NOMO-1 (cell line): ENCODE measurements around the gene SETD2.
"Not testable (repeated sequence)": the region's sequence is repeated elsewhere in the genome, so short reads cannot be mapped to it uniquely, and the experiment has no call there.

Source experiments
- DNase-seq, 2 experiments: peaks; one replicate each; lab custom pipeline; 2025; ENCODE audit not compliant: unreplicated experiment in 2 of 2; lab: John Stamatoyannopoulos, UW

The SETD2 gene, protein sequence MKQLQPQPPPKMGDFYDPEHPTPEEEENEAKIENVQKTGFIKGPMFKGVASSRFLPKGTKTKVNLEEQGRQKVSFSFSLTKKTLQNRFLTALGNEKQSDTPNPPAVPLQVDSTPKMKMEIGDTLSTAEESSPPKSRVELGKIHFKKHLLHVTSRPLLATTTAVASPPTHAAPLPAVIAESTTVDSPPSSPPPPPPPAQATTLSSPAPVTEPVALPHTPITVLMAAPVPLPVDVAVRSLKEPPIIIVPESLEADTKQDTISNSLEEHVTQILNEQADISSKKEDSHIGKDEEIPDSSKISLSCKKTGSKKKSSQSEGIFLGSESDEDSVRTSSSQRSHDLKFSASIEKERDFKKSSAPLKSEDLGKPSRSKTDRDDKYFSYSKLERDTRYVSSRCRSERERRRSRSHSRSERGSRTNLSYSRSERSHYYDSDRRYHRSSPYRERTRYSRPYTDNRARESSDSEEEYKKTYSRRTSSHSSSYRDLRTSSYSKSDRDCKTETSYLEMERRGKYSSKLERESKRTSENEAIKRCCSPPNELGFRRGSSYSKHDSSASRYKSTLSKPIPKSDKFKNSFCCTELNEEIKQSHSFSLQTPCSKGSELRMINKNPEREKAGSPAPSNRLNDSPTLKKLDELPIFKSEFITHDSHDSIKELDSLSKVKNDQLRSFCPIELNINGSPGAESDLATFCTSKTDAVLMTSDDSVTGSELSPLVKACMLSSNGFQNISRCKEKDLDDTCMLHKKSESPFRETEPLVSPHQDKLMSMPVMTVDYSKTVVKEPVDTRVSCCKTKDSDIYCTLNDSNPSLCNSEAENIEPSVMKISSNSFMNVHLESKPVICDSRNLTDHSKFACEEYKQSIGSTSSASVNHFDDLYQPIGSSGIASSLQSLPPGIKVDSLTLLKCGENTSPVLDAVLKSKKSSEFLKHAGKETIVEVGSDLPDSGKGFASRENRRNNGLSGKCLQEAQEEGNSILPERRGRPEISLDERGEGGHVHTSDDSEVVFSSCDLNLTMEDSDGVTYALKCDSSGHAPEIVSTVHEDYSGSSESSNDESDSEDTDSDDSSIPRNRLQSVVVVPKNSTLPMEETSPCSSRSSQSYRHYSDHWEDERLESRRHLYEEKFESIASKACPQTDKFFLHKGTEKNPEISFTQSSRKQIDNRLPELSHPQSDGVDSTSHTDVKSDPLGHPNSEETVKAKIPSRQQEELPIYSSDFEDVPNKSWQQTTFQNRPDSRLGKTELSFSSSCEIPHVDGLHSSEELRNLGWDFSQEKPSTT (N-terminal part only)

DNA sequence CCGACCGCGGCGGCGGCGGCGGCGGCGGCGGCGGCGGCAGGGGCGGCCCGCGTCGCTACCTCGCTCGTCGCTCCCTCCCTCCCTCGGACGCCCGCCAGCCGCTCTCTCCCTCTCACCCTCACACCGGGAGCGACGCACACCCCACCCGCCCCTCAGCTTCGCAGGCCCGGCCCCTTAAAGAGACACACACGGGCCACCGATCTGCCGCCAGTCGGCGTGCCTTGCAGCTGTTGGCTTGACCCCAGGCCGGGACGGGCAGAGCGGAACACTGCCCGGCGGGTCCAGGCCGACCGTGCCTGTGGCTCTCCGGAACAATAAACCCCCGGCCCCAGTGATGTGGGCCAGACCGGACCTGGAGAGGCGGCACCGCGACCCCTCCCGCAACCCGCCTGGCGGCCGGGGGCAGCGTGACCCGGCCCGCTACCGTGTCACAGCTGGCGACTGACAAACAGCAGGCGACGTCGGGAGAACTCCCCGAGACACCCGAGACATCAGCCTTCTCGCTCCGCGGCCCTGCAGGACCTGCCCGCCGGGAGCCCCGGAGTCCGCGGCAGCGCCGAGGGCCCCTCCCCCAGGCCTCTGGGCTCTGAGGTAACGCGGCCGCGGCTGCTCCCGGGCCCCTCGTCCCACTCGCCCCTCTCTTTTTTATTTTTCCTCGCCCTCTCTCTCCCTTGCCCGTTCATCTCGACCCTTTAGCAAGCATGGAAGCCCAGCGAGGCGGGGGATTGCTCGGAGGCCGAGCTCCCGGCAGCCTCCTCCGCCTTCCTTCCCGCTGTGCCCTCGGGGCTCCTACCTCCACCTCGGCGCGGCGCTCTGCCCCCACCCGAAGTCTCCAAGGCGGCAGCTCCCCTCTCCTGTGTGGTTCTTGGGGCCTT, at the start of gene SETD2:
TSS of gene SETD2 (minus strand) at position 107 of the 875 bp plus-strand sequence. CDS start 189 bp downstream, outside the sequence.
- peak; percentile 82 to 91 for DNase-seq

DNA sequence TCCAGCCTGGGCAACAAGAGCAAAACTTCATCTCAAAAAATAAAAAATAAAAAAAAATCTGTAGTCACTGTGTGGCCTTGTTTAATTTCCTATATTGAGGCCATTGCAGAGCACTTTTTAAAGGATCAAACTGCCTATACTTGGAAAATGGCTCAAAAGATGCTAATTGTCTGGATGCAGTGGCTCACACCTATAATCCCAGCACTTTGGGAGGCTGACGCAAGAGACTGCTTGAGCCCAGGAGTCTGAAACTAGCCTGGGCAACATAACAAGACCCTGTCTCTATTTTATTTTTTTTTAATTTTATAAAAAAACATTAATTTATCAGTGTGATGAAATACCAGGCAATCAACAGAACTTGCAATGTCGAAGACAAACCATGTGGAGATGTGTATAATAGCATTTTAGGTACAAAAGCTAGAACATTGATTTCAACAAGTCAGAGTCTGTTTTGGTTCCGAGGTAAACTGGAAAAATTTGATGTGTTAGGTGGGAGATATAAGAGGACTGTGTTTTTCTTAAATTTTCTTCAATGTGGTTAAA, 47.0 kb upstream of the SETD2 start:
- no peak for DNase-seq

DNA sequence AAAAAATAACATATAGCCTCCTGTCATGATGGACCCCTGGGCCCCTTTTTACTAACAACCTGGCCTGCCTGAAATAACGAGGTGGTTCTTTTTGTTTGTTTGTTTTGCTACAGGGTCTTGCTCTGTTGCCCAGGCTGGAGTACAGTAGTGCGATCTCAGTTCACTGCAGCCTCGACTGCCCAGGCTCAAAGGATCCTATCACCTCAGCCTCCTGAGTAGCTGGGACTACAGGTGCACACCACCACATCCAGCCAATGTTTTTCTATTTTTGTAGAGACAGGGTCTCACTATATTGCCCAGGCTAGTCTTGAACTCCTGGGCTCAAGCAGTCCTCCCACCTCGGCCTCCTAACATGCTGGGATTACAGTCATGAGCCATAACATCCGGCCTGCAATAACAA, 42.1 kb upstream of the SETD2 start:
- DNase-seq, result not testable (repeated sequence)

DNA sequence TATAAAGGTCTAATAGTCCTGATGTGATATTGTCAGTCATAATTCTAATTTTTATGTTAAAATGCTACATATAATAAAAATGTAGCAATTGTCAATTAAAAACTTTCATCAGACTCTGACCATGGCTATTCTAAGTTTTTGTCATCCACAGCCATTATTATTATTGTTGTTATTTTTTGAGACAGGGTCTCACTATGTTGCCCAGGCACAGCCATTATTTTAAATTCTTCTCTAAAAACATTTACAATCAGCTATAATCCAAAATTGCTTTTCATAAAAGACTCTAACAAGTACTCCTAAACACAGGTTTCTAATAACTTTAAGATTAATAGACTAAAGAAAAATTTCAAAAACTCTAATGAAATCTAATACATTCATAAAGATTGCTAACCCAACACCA, 41.0 kb upstream of the SETD2 start:
- no peak for DNase-seq

GRCh38 chr3:47202542-47202941, 38.6 kb upstream of the SETD2 start:
- no peak for DNase-seq

DNA sequence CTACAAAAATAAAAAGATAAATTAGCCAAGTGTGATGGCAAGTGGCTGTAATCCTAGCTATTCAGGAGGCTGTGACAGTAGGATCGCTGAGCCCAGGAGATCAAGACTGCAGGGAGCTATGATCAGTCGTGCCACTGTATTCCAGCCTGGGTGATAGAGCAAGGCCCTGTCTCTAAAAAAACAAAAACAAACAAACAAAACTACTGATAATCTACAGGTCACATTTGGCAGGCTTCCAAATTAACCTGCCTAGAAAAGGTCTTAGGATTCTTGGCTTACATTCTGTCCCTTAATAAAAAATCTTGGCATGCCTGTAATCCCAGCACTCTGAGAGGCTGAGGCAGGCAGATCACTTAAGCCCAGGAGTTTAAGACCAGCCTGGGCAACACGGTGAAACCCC, 33.4 kb upstream of the SETD2 start:
- DNase-seq, result no peak

GRCh38 chr3:47194994-47195393, 31.1 kb upstream of the SETD2 start:
- DNase-seq, result no peak

- no peak for DNase-seq
These were observed 30.3 kb upstream of the SETD2 start for GRCh38 chr3:47193871-47194859.

- DNase-seq, result no peak
These were observed 22.4 kb upstream of the SETD2 start for GRCh38 chr3:47186285-47186684.

DNA sequence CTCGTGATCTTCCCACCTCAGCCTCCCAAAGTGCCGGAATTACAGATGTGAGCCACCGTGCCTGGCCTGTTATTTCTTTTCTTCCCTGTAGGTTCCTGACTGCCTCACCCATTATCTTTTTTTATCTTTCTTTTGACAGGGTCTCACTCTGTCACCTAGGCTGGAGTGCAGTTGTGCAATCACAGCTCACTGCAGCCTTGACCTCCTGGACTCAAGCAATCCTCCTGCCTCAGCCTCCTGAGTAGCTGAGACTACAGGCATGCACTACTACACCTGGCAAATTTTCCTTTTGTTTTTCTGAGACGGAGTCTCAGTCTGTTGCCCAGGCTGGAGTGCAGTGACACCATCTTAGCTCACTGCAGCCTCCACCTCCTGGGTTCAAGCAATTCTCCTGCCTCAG, 17.8 kb upstream of the SETD2 start:
- not testable (repeated sequence) for DNase-seq

DNA sequence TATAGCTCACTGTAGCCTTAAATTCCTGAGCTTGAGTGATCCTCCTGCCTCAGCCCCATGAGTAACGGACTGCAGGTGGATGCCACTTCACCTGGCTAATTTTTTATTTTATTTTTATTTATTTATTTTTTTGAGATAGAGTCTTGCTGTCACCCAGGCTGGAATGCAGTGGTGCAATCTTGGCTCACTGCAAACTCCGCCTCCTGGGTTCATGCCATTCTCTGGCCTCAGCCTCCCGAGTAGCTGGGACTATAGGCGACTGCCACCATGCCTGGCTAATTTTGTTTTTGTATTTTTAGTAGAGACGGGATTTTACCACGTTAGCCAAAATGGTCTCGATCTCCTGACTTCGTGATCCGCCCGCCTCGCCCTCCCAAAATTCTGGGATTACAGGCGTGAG, 16.1 kb upstream of the SETD2 start:
- DNase-seq, result not testable (repeated sequence)

DNA sequence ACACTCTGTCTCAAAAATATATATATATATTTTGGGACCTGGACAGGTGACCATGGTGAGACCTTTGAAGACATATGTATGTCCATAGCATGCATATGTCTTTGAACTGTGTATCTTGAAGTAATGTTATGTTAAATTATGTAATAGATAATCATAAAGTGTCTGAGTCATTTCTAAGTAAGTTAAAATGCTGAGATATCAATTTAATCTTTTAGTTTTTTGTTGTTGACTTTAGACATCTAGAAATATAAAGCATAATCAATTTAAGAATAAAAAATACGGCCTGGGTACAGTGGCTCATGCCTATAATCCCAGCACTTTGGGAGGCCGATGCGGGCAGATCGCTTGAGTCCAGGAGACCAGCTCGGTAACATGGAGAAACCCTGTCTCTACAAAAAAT, 12.7 kb upstream of the SETD2 start:
- DNase-seq, result no peak

DNA sequence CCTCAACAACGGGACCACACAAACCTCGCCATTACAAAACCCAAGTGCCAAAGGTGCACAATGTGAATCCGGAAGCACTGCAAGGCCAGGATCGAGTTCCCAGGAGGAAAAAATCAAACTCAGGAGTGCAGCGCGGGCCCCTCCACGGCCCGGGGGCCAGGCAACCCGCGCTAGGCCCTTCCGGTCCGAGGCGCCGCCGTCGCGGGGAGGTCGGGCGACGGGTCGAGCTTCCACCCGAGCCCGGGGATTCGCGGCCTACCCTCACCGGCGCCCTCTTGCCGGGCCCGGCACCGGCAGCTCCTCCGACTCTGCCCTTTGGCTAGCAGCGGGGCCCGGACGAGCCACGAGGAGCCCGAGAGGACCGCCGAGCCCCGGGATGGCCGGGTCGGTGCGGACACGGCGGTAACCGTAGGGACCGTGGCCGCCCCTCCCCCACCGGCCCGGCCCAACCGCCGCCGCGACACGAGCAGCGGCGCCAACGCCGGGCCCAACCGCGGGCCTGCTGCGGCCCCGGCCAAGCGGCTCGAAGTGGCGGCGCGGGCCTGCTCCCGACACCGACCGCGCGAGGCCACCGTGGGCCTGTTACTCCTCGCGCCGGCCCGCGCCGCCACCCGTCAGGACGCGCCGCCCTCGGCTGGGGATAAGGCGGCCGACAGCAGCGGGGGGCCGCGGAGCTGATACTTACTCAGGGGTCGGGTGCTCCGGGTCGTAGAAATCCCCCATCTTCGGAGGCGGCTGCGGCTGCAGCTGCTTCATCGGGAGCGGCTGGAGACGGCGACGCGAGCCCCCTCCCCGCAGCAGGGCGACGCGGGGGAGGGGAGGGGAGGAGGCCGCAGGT, 525 bp downstream of the SETD2 start:
- peak; percentile 18 to 33 for DNase-seq

DNA sequence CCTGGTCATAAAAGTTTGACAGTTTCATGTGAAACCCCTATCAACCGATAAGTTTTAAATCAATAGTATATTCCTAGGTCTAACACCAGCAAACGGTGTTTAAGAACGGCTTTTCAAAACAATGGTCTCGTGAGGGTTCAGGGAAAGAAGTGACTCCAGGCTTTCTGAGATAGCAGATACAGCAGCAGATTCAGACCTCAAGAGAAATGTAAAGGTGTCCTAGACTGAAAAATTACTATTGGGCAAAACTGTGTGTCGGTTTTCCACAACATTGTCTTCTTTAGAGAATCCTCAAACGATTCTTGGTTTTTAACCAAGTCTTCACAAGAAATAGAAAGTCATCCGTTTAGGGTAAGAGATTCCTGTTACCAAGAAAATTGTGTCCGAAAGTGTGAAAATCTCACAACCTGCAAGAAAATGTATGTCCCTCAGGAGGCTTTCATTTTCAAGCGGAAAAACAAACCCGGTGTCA, 1.2 kb downstream of the SETD2 start:
- peak in 1 of 2 experiments; percentile 29 for DNase-seq

DNA sequence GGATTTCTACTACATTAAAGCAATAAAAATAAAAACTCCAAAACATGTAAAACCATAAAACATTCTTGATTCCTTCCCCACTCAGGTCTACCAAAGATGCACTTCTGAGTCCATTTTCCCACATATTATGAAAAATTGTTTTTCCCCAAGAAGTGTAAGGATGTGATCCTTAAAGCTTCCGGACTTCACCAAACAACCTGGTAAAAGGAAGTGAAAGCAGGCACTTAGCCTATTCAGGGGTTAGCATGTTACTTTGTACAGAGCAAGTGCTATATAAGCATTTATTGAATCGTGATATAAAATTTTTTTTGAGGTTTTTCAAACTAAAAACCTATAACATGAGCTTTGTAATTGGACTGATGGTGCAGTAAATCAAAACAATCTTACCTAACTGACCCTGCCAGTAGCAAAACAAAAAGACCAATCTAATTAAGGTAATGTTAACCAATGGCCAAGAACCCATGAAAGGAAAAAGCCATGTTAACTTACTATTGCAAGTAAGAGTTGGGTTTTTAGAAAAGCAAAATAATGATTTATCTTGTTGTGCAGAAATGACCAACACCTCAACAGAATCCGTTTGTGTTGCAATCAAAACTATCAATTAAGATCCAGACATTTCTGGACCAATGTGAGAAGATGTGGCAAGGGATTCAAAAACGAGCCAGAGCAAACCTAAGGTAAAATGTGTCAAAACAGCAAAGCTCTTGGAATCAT, 1.8 kb downstream of the SETD2 start:
- peak; percentile 8 to 63 for DNase-seq

GRCh38 chr3:47159820-47160219, 4.1 kb downstream of the SETD2 start:
- DNase-seq, result no peak

DNA sequence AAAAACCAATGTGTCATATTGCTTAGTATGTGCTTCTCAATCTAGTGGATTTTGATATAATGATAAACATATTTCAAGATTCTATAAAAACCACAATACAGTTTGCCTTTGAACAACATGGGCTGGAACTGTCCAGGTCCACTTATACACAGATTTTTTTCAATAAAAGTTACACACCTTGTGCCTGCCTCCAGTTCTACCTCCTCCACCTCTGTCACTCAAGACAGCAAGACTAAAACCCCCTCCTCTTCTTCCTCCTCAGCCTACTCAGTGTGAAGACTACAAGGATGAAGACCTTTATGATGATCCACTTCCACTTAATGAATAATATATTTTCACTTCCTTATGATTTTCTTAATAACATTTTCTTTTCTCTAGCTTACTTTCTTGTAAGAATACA, 5.7 kb downstream of the SETD2 start:
- DNase-seq, result no peak
